Gastroesophageal sphincter (tissue), 4 donors: Measurements from ENCODE around the gene KLRF2. TPM values are rescaled to one million over a fixed set of nuclear protein-coding genes. Genes with fewer than 3 reads are reported as not detected.

Experiments used
- ATAC-seq: fragments of 150-250 bp; one replicate; pipeline ENCODE4 v1.9.1; 2016; ENCODE audit warnings: mild to moderate bottlenecking, moderate library complexity
- H3K27ac ChIP-seq, 4 donors: fragments of 200-600 bp; sonication (generic) in 3 of 4; 1 replicate in 3 of 4; 2 replicates in 1 of 4; pipeline ENCODE4 v1.5.1; 2016 to 2019
- H3K27me3 ChIP-seq: fragments of 200-600 bp; sonication (generic); one replicate; pipeline ENCODE4 v1.5.1; 2019
- H3K36me3 ChIP-seq, 2 donors: fragments of 200-600 bp; sonication (generic); one replicate each; pipeline ENCODE4 v1.5.1; 2019; ENCODE audit warnings: control low read depth in 1 of 2
- H3K4me1 ChIP-seq, 3 donors: fragments of 200-600 bp; sonication (generic); 1 replicate in 2 of 3; 2 replicates in 1 of 3; pipeline ENCODE4 v1.5.1; 2016 to 2019; ENCODE audit warnings: control low read depth in 2 of 3
- H3K4me3 ChIP-seq, 2 donors: fragments of 200-600 bp; sonication (generic); one replicate each; pipeline ENCODE4 v1.5.1; 2019; ENCODE audit warnings: mild to moderate bottlenecking in 1 of 2, moderate library complexity in 1 of 2
- H3K9me3 ChIP-seq, 3 donors: fragments of 200-600 bp; sonication (generic); one replicate each; pipeline ENCODE4 v1.5.1; 2017 to 2019; ENCODE audit warnings: control low read depth in 2 of 3
- CTCF ChIP-seq, 4 experiments: fragments of 200-600 bp in 2 of 4; fragments of 450-650 bp in 2 of 4; sonication (generic) in 1 of 4; IDR thresholded peaks; one replicate each; pipeline ENCODE4 v1.5.1; 2017 to 2019; ENCODE audit warnings: antibody characterized with exemption in 4 of 4, mild to moderate bottlenecking in 2 of 4, moderate library complexity in 2 of 4
- EP300 ChIP-seq: sonication (generic); formaldehyde crosslinking; IDR thresholded peaks from one replicate; pipeline ENCODE4 v1.6.1; 2017; ENCODE audit warnings: antibody characterized with exemption, mild to moderate bottlenecking
- POLR2A ChIP-seq, 2 donors: fragments of 450-650 bp; IDR thresholded peaks; one replicate each; pipeline ENCODE4 v1.6.1; 2017; ENCODE audit warnings: antibody characterized with exemption in 2 of 2, mild to moderate bottlenecking in 2 of 2, moderate library complexity in 1 of 2
- POLR2AphosphoS5 ChIP-seq: sonication (generic); formaldehyde crosslinking; IDR thresholded peaks from one replicate; pipeline ENCODE4 v1.6.1; 2017; ENCODE audit warnings: antibody characterized with exemption
- WGBS, 2 donors: methylation state at CpG; one replicate each; pipeline ENCODE4 v1.1.5; 2018; ENCODE audit warnings: low coverage in 1 of 2; 5-methylcytosine and 5-hydroxymethylcytosine counted together
- total RNA-seq, 4 donors: library from RNA; depleted of rRNA; stranded (reverse); fragments of >200 nt; gene quantifications; one replicate each; pipeline ENCODE4 v1.1.0, GENCODE V29; 2016

KLRF2 gene
- total RNA-seq, 4 donors from 2014 or later, result not detected

- H3K4me3 ChIP-seq, result no peak overlapping the region
- TF ChIP-seq CTCF (IDR thresholded peaks at IDR 0.05) (no peak), POLR2AphosphoS5 (no peak)
- ATAC-seq, result no peak
- no peak overlapping the region for H3K27ac ChIP-seq
- no peaks in the 10 kb centered on the region for H3K9me3 ChIP-seq
- H3K36me3 ChIP-seq, result no peaks in the 10 kb centered on the region
- H3K27me3 ChIP-seq, result no peaks in the 10 kb centered on the region
- H3K4me1 ChIP-seq, result no peaks in the 10 kb centered on the region
Observed at GRCh38 chr12:9883175-9883574, 1.9 kb downstream of the KLRF2 start.

DNA sequence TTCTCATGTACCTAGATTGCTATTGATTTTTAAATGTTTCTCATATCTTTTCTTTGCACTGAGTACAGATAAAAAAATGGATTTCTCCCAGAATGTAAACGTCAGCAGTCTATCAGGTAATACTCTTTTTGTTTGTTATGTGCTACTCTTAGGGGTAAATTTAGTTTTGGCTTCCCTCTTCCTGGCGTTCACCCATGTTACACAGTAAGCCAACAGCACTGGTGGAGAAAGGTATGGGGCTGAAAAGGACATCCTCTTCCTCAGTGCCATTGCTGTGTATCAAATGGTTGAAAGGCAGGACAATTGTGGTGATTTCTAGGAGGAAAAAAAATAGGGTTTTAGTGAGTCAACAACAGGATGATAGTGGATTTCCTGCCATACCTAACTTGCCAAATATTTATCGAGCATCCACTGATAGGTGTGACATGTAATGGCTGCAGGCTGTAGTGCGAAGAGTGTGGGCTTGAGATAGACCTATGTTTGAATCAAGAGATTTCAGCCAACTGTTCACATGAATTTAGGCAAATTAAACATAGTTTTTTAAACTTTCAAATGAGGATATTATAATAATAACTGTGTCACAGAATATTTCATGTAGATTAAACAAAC lies 7.5 kb downstream of the KLRF2 start:
- WGBS, 2 donors, result 51 to 57% methylated on average over 3 to 4 of the region's 4 CpGs
- ATAC-seq, result no peak
- TF ChIP-seq EP300 (no peak), POLR2AphosphoS5 (no peak), POLR2A (IDR thresholded peaks at IDR 0.05) (no peak), CTCF (IDR thresholded peaks at IDR 0.05) (no peak)
- no peak overlapping the region for H3K27ac ChIP-seq
- no peak overlapping the region for H3K4me3 ChIP-seq
- H3K36me3 ChIP-seq, result no peaks in the 10 kb centered on the region
- no peaks in the 10 kb centered on the region for H3K4me1 ChIP-seq
- no peaks in the 10 kb centered on the region for H3K9me3 ChIP-seq
- H3K27me3 ChIP-seq, result no peaks in the 10 kb centered on the region

- ATAC-seq, result no peak
- 67 to 73% methylated on average over 5 to 6 of the region's 6 CpGs for WGBS, 2 donors
- no peak for TF ChIP-seq POLR2A (IDR thresholded peaks at IDR 0.05)
- TF ChIP-seq CTCF (IDR thresholded peaks at IDR 0.05), result no peak
- no peak for TF ChIP-seq POLR2AphosphoS5
- no peak for TF ChIP-seq EP300
- no peaks in the 10 kb centered on the region for H3K4me1 ChIP-seq
- no peaks in the 10 kb centered on the region for H3K27me3 ChIP-seq
- no peak overlapping the region for H3K4me3 ChIP-seq
- H3K36me3 ChIP-seq, result no peaks in the 10 kb centered on the region
- no peak overlapping the region for H3K27ac ChIP-seq
- H3K9me3 ChIP-seq, result no peaks in the 10 kb centered on the region
Observed at GRCh38 chr12:9895215-9895971, 14.1 kb downstream of the KLRF2 start.

GRCh38 chr12:9897535-9897934 lies 16.2 kb downstream of the KLRF2 start:
- Histone ChIP-seq H3K4me1 (no peaks in the 10 kb centered on the region), H3K36me3 (no peaks in the 10 kb centered on the region), H3K27ac (no peak overlapping the region), H3K4me3 (no peak overlapping the region), H3K27me3 (no peaks in the 10 kb centered on the region), H3K9me3 (peaks cover 0 to 9% (median 0%) of the 10 kb centered on the region in 3 donors)
- no peak for ATAC-seq
- TF ChIP-seq POLR2AphosphoS5 (no peak), CTCF (IDR thresholded peaks at IDR 0.05) (no peak), EP300 (no peak), POLR2A (IDR thresholded peaks at IDR 0.05) (no peak)
- 36 to 82% methylated on average over 2 to 6 of the region's 6 CpGs for WGBS, 2 donors

DNA sequence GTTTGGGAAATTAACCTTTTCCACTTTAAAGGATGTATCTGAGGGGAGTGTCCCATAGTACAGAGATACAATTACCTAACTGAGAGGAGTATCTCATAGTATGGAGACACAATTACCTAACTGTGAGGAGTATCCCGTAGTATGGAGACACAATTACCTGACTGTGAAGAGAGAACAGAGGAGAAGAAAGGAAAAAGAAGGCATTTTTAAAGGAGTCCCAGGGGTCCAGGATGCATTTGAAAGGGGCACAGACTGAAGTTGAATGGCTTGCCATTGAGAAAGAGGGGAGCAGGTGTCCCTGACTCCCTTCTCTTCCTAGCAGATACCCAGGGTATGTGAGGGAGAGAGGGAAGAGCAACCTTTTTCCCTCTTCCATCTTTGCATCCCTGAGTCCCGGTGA lies 17.9 kb downstream of the KLRF2 start:
- H3K9me3 ChIP-seq, result peaks cover 0 to 14% (median 0%) of the 10 kb centered on the region in 3 donors
- no peak overlapping the region for H3K4me3 ChIP-seq
- no peaks in the 10 kb centered on the region for H3K27me3 ChIP-seq
- no peak for ATAC-seq
- 80 to 89% methylated on average over 1 to 2 of the region's 2 CpGs for WGBS, 2 donors
- TF ChIP-seq EP300, result no peak
- no peak for TF ChIP-seq POLR2A (IDR thresholded peaks at IDR 0.05)
- no peak for TF ChIP-seq POLR2AphosphoS5
- no peak for TF ChIP-seq CTCF (IDR thresholded peaks at IDR 0.05)
- H3K4me1 ChIP-seq, result no peaks in the 10 kb centered on the region
- no peaks in the 10 kb centered on the region for H3K36me3 ChIP-seq
- H3K27ac ChIP-seq, result no peak overlapping the region
